PC-3 (cell line): ENCODE results near the gene DNAH2.

Experiments
- CTCF ChIP-seq: fragments of 300-600 bp; sonication (generic); conservative IDR thresholded peaks from 2 replicates; pipeline ENCODE4 v1.5.1; 2017; ENCODE audit warnings: antibody characterized with exemption, low read depth, mild to moderate bottlenecking, low read length
- EZH2phosphoT487 ChIP-seq: fragments of 300-600 bp; sonication (generic); IDR thresholded peaks from 2 replicates; pipeline ENCODE4 v1.6.1; 2018; ENCODE audit warnings: mild to moderate bottlenecking, antibody characterized with exemption, low read length, borderline replicate concordance

DNA sequence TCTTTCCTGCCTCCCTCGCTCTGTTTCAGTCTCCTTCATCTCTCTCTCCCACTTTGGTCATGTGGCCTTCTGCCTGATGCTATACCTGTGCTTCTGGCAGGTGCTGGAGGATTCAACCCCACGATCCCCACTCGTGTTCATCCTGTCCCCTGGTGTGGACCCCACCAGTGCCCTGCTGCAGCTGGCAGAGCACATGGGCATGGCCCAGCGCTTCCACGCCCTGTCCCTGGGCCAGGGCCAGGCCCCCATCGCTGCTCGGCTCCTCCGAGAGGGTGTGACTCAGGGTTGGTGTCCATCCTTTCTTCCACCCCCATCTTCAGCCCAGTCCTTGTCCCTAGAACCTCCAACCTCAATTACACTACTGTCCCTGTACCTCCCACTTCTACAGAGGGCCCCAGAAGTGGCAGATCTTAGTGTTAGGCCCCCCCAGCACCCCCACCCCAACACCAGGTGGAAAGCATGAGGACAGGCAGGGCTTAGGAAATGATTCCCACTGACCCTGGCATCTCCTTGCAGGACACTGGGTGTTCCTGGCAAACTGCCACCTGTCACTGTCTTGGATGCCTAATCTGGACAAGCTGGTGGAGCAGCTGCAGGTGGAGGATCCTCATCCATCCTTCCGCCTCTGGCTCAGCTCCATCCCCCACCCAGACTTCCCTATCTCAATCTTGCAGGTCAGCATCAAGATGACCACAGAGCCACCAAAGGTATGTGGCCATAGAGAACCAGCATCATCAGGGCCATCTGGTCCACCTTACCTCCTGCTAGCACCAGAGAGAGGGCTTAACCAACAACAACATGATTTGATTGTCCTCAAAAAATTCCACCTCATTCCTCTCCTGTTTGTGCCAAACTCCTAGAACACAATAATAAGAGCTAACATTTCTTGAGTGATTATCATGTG is 106.7 kb downstream of the DNAH2 start:
- TF ChIP-seq CTCF (no peak), EZH2phosphoT487 (no peak)
